H9 (cell line): ENCODE results near the gene DEPP1. TPM values are rescaled to one million over a fixed set of nuclear protein-coding genes. Genes with fewer than 3 reads are reported as not detected.

Experiments used
- DNase-seq: peaks from one replicate; pipeline ENCODE4 v3.0.0-alpha.2; 2017
- H2AFZ ChIP-seq: one replicate; pipeline ENCODE4 v1.6.1; 2013; ENCODE audit warnings: mild to moderate bottlenecking, low read length, control low read depth, moderate library complexity
- H2AK5ac ChIP-seq: 2 replicates; pipeline ENCODE4 v1.6.1; 2013; ENCODE audit warnings: low read length, control low read depth, mixed read lengths; ENCODE audit not compliant: insufficient read length
- H2BK120ac ChIP-seq: one replicate; pipeline ENCODE4 v1.6.1; 2013; ENCODE audit warnings: low read depth, mild to moderate bottlenecking, low read length, control low read depth, inconsistent platforms; ENCODE audit not compliant: poor library complexity, severe bottlenecking
- H2BK12ac ChIP-seq: 2 replicates; pipeline ENCODE4 v1.6.1; 2013; ENCODE audit warnings: low read length, control low read depth, mixed read lengths, low read depth; ENCODE audit not compliant: insufficient read length
- H2BK15ac ChIP-seq: 2 replicates; pipeline ENCODE4 v1.6.1; 2013; ENCODE audit warnings: low read depth, low read length, control low read depth
- H2BK20ac ChIP-seq: one replicate; pipeline ENCODE4 v1.6.1; 2013; ENCODE audit warnings: low read depth, mild to moderate bottlenecking, low read length, control low read depth, inconsistent platforms; ENCODE audit not compliant: poor library complexity, severe bottlenecking
- H2BK5ac ChIP-seq: 2 replicates; pipeline ENCODE4 v1.6.1; 2013; ENCODE audit warnings: low read length, control low read depth, mixed read lengths; ENCODE audit not compliant: insufficient read length
- H3K14ac ChIP-seq: 2 replicates; pipeline ENCODE4 v1.6.1; 2013; ENCODE audit warnings: low read length, control low read depth; ENCODE audit not compliant: insufficient read depth
- H3K18ac ChIP-seq: 2 replicates; pipeline ENCODE4 v1.6.1; 2013; ENCODE audit warnings: low read depth, mild to moderate bottlenecking, mixed read lengths, low read length, control low read depth; ENCODE audit not compliant: insufficient read length
- H3K23ac ChIP-seq: 2 replicates; pipeline ENCODE4 v1.6.1; 2013; ENCODE audit warnings: low read length, control low read depth, mixed read lengths, low read depth; ENCODE audit not compliant: insufficient read length
- H3K23me2 ChIP-seq: 2 replicates; pipeline ENCODE4 v1.6.1; 2013; ENCODE audit warnings: low read depth, mild to moderate bottlenecking, mixed read lengths, low read length, control low read depth; ENCODE audit not compliant: insufficient read length, poor library complexity, severe bottlenecking
- H3K27ac ChIP-seq: 2 replicates; pipeline ENCODE4 v1.5.1; 2013; ENCODE audit warnings: low read length, control low read depth, mixed read lengths, low read depth; ENCODE audit not compliant: insufficient read length
- H3K27me3 ChIP-seq: 2 replicates; pipeline ENCODE4 v1.6.1; 2013; ENCODE audit warnings: low read length, control low read depth, inconsistent platforms; ENCODE audit not compliant: insufficient read depth
- H3K4ac ChIP-seq: 2 replicates; pipeline ENCODE4 v1.6.1; 2013; ENCODE audit warnings: low read depth, mild to moderate bottlenecking, control low read depth, inconsistent platforms, low read length, moderate library complexity
- H3K4me1 ChIP-seq: 2 replicates; pipeline ENCODE4 v1.6.1; 2013; ENCODE audit warnings: low read length, control low read depth, inconsistent platforms; ENCODE audit not compliant: insufficient read depth
- H3K4me2 ChIP-seq: 2 replicates; pipeline ENCODE4 v1.6.1; 2013; ENCODE audit warnings: low read length, control low read depth, mixed read lengths; ENCODE audit not compliant: insufficient read length, insufficient read depth
- H3K56ac ChIP-seq: 2 replicates; pipeline ENCODE4 v1.6.1; 2013; ENCODE audit warnings: low read depth, mild to moderate bottlenecking, mixed read lengths, low read length, control low read depth; ENCODE audit not compliant: insufficient read length
- H3K79me1 ChIP-seq: 2 replicates; pipeline ENCODE4 v1.6.1; 2013; ENCODE audit warnings: low read depth, mild to moderate bottlenecking, moderate library complexity, low read length, control low read depth, inconsistent platforms; ENCODE audit not compliant: insufficient read depth, poor library complexity, severe bottlenecking
- H3K79me2 ChIP-seq: 2 replicates; pipeline ENCODE4 v1.6.1; 2013; ENCODE audit warnings: low read length, control low read depth, inconsistent platforms; ENCODE audit not compliant: insufficient read depth
- H3K9ac ChIP-seq: 2 replicates; pipeline ENCODE4 v1.6.1; 2013; ENCODE audit warnings: low read length, control low read depth, mixed read lengths; ENCODE audit not compliant: insufficient read length; ENCODE audit errors: extremely low read depth
- H3K9me3 ChIP-seq: one replicate; pipeline ENCODE4 v1.6.1; 2013; ENCODE audit warnings: low read depth, low read length, inconsistent platforms; ENCODE audit not compliant: control insufficient read depth
- H3T11ph ChIP-seq: one replicate; pipeline ENCODE4 v1.6.1; 2013; ENCODE audit warnings: mild to moderate bottlenecking, low read length, control low read depth, inconsistent platforms
- H4K20me1 ChIP-seq: one replicate; pipeline ENCODE4 v1.6.1; 2013; ENCODE audit not compliant: control insufficient read depth, insufficient read length, insufficient read depth
- H4K5ac ChIP-seq: 2 replicates; pipeline ENCODE4 v1.6.1; 2013; ENCODE audit warnings: low read depth, mild to moderate bottlenecking, mixed read lengths, low read length, control low read depth; ENCODE audit not compliant: insufficient read length
- H4K8ac ChIP-seq: replicated peaks from 2 replicates; pipeline ENCODE4 v1.6.1; 2013; ENCODE audit warnings: low read length, control low read depth, mixed read lengths, low read depth; ENCODE audit not compliant: insufficient read length
- H4K91ac ChIP-seq: 2 replicates; pipeline ENCODE4 v1.6.1; 2013; ENCODE audit warnings: low read depth, mild to moderate bottlenecking, moderate library complexity, mixed read lengths, low read length, control low read depth; ENCODE audit not compliant: insufficient read length
- H3K27ac Mint-ChIP-seq, 3 experiments: 2 replicates in 2 of 3; 3 replicates in 1 of 3; pipeline ENCODE4 v1.8.0; 2020 to 2021; ENCODE audit warnings: mixed read lengths in 3 of 3, mild to moderate bottlenecking in 1 of 3, moderate library complexity in 1 of 3
- H3K27me3 Mint-ChIP-seq: 2 replicates; pipeline ENCODE4 v1.8.0; 2021; ENCODE audit warnings: low read depth, mild to moderate bottlenecking, moderate library complexity, mixed read lengths
- H3K36me3 Mint-ChIP-seq, 3 experiments: 2 replicates in 2 of 3; 3 replicates in 1 of 3; pipeline ENCODE4 v1.8.0; 2020 to 2021; ENCODE audit warnings: low read depth in 3 of 3, mixed read lengths in 3 of 3; ENCODE audit not compliant: insufficient read depth in 1 of 3
- H3K4me1 Mint-ChIP-seq, 2 experiments: 2 replicates each; pipeline ENCODE4 v1.8.0; 2020; ENCODE audit warnings: mixed read lengths in 2 of 2
- H3K4me3 Mint-ChIP-seq, 2 experiments: 2 replicates in 1 of 2; 3 replicates in 1 of 2; pipeline ENCODE4 v1.8.0; 2020 to 2021; ENCODE audit warnings: mild to moderate bottlenecking in 2 of 2, mixed read lengths in 2 of 2, moderate library complexity in 1 of 2
- H3K9me3 Mint-ChIP-seq, 2 experiments: 2 replicates in 1 of 2; 3 replicates in 1 of 2; pipeline ENCODE4 v1.8.0; 2020; ENCODE audit warnings: mild to moderate bottlenecking in 2 of 2, mixed read lengths in 2 of 2, moderate library complexity in 1 of 2
- CTCF ChIP-seq: fragments of 200-600 bp; sonication (generic); conservative IDR thresholded peaks from 3 replicates; pipeline ENCODE4 v1.8.0; 2021; ENCODE audit warnings: antibody characterized with exemption, mild to moderate bottlenecking
- WGBS: extraction: QIAGEN DNeasy Blood & Tissue Kit; methylation state at CpG from one replicate; pipeline ENCODE4 v1.1.7; 2013; ENCODE audit warnings: missing lambda C conversion rate, low lambda C conversion rate, mixed read lengths; ENCODE audit not compliant: insufficient read length; ENCODE audit errors: extremely low coverage; 5-methylcytosine and 5-hydroxymethylcytosine counted together
- total RNA-seq: library from RNA; stranded (reverse); gene quantifications from 2 replicates; pipeline ENCODE4 v1.2.1, GENCODE V29; 2021

DEPP1 gene
- total RNA-seq, 1 experiment from 2014 or later: 2.4 TPM

- no peak overlapping the region for H4K91ac ChIP-seq
- no peak overlapping the region for H3K9ac ChIP-seq
- no peak for TF ChIP-seq CTCF
- H2BK20ac ChIP-seq: no peak overlapping the region
- no peak overlapping the region for H2BK120ac ChIP-seq
- H3K4me1 ChIP-seq: peaks cover 10% of the 10 kb centered on the region
- no peaks in the 10 kb centered on the region for H3K79me1 ChIP-seq
- H2BK12ac ChIP-seq: no peak overlapping the region
- no peak overlapping the region for H3K14ac ChIP-seq
- H3K4ac ChIP-seq: no peak overlapping the region
- no peak overlapping the region for H2BK5ac ChIP-seq
- no peak overlapping the region for H3K23ac ChIP-seq
- no peak overlapping the region for H4K5ac ChIP-seq
- H3K36me3 Mint-ChIP-seq: peaks cover 5 to 27% (median 16%) of the 10 kb centered on the region in 3 experiments; a peak in 5 of 7 replicates
- no peak overlapping the region for H2BK15ac ChIP-seq
- H3K23me2 ChIP-seq: peaks cover 4% of the 10 kb centered on the region
- H3K56ac ChIP-seq: no peak overlapping the region
- H4K8ac ChIP-seq: no peak overlapping the region
- no peak overlapping the region for H3K18ac ChIP-seq
- H3K27me3 ChIP-seq: no peaks in the 10 kb centered on the region
- H2AK5ac ChIP-seq: no peak overlapping the region
- H3K79me2 ChIP-seq: no peaks in the 10 kb centered on the region
- H3K27ac ChIP-seq: no peak overlapping the region
- peaks cover 3% of the 10 kb centered on the region; the same call in 1 of the 2 replicates for H3K27me3 Mint-ChIP-seq
- H4K20me1 ChIP-seq: no peaks in the 10 kb centered on the region
- no peak overlapping the region for H3K4me2 ChIP-seq
- H3T11ph ChIP-seq: no peak overlapping the region
- no peaks in the 10 kb centered on the region; a peak in 1 of 5 replicates for H3K9me3 Mint-ChIP-seq
- no peak for DNase-seq
- H3K4me3 Mint-ChIP-seq: no peak overlapping the region
- no CpG with 5 or more reads among the region's 12 CpGs for WGBS
- peak overlapping the region in 2 of 3 experiments; percentile 44 to 46; a peak in 3 of 7 replicates for H3K27ac Mint-ChIP-seq
- H3K4me1 Mint-ChIP-seq: peaks cover 47% of the 10 kb centered on the region in 2 experiments
- H2AFZ ChIP-seq: no peak overlapping the region
- H3K9me3 ChIP-seq: no peaks in the 10 kb centered on the region
Measured at GRCh38 chr10:44971935-44972757, 6.5 kb downstream of the DEPP1 start.
